Astrocyte of the cerebellum (primary cell): ENCODE data around the gene SNRPB2.

Experiments
- DNase-seq: peaks from one replicate; pipeline ENCODE4 v3.0.0-alpha.2; 2011; ENCODE audit warnings: low read depth
- H3K4me3 ChIP-seq: 2 replicates; pipeline ENCODE4 v1.5.1; 2011; ENCODE audit warnings: mild to moderate bottlenecking, low read depth, low read length, moderate library complexity
- CTCF ChIP-seq: IDR thresholded peaks from 2 replicates; pipeline ENCODE4 v1.5.1; 2012; ENCODE audit warnings: low read length, low read depth, moderate library complexity, mild to moderate bottlenecking; ENCODE audit errors: missing control alignments
- in situ Hi-C: cut with HindIII; loops from 2 replicates; pipeline ENCODE4 v1.10.0; 2017; ENCODE audit warnings: low sequenced_read_pairs

SNRPB2 gene

DNA sequence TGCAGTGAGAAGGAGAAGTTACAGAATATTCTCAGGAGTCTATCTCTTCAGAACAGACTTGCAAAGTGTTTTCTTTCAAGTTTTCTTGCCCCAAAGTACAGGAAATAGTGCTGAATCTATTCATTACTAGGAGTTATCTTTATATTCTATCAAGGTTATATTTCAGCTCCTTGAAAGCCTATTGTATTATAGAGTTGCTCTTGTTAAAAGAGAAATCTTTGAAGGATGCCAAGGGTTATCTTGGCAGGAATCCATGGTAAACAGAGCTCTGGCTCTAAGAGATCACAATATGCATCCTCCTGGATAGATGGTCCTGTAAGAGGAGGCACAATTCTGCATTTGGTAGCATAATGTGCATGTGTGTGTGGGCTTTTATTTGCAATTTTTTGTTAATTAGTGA is 21.2 kb upstream of the SNRPB2 start:
- no peak overlapping the region for H3K4me3 ChIP-seq
- no peak for DNase-seq
- in situ Hi-C loops = no loop called here
- TF ChIP-seq CTCF = no peak

DNA sequence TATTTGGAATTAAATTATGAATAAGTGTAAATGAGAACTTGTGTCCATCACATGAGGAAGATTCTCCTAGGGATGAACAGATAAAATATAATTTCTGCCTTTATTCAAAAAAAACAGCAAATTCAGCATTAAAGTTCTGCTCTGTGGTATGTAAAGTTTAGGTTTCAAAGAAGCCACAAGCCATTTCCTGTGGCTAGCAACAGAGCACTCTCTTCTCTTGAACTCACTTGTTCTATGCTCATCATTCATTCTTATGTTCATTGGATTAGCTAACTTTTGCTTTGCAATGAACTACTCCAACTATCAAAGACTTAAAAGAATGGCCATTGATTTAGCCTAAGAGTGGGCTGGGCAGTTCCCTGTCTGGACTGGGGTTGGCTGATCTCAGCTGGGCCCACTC is 20.8 kb upstream of the SNRPB2 start:
- no peak for DNase-seq
- H3K4me3 ChIP-seq = no peak overlapping the region
- no peak for TF ChIP-seq CTCF
- in situ Hi-C loops = no loop called here

DNA sequence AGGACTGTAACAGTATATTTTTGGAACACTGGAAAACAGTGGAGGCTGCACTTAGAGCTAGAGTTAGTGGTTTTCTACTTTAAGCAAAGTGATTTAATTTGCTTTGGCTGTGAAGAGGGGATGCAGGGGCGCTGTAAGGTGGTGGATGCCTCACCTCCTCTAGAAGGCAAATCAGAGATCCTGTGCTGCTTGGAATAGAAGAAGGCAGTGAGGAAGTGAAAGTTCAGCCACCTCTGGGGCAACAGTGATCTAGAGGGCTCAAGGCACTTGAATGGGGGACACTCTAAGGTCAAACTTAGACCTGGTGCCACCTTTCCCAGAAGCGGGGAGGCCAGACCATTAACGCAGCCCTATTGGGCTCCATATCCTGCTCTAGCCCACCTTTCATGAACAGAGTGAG is 19.0 kb upstream of the SNRPB2 start:
- no peak for DNase-seq
- H3K4me3 ChIP-seq = no peak overlapping the region
- TF ChIP-seq CTCF = no peak
- in situ Hi-C loops = no loop called here

- DNase-seq = no peak
- no peak overlapping the region for H3K4me3 ChIP-seq
- in situ Hi-C loops = no loop called here
- no peak for TF ChIP-seq CTCF
Observed at GRCh38 chr20:16711661-16712258, 18.1 kb upstream of the SNRPB2 start.

DNA sequence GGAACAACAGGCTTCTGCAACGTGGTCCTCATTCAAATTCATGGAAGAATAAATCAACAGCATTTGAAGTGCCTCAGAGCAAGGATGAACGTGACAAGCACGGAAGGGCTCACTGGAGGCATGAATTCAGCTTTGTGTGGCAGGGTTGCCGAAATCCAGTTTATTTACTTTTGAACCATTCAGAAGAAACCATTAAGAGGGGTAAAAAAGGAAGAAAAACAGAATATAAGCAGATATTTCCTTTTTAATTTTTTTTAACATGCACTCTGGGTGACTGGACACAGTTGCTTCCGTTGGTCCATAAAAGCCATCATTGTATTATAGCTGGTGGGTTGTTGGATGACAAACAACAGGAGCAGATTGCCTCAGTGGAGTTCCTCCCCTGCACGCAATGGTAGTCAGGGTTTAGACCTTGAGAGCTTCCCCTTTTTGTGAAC is 17.3 kb upstream of the SNRPB2 start:
- in situ Hi-C loops = no loop called here
- H3K4me3 ChIP-seq = no peak overlapping the region
- no peak for TF ChIP-seq CTCF

GRCh38 chr20:16713066-16713465 is 16.8 kb upstream of the SNRPB2 start:
- in situ Hi-C loops = no loop called here
- no peak overlapping the region for H3K4me3 ChIP-seq
- no peak for TF ChIP-seq CTCF
- no peak for DNase-seq

More for the DNA sequence above, 17.3 kb upstream of the SNRPB2 start:
- DNase-seq = no peak
